Erythroblast (primary cell): Measurements from ENCODE around the gene MTRF1.

ENCODE experiments used
- GATA1 ChIP-seq: IDR thresholded peaks from 2 replicates; pipeline ENCODE4 v1.6.1; 2011; ENCODE audit warnings: low read depth, mild to moderate bottlenecking, control low read depth, low read length, moderate library complexity
- POLR2A ChIP-seq: IDR thresholded peaks from 2 replicates; pipeline ENCODE4 v1.6.1; 2011; ENCODE audit warnings: mild to moderate bottlenecking, low read length

DNA sequence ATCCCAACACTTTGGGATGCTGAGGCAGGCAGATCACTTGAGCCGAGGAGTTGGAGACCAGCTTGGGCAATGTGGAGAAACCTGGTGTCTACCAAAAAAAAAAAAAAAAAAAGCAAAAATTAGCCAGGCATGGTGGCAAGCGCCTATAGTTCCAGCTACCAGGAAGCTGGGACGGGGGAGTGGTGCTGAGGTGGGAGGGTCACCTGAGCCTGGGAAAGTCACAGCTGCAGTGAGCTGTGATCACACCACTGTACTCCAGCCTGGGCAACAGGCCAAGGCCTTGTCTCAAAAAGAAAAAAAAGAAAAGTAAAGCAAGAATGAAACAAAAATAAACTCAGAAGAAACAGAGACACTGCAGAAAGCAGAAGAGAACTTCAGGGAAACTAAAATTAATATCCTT lies 31.6 kb downstream of the MTRF1 start:
- TF ChIP-seq POLR2A (no peak), GATA1 (no peak)
